IPS-20b (cell line): ENCODE measurements around the gene BAG2.

Source experiments
- H3K27ac ChIP-seq: one replicate; pipeline ENCODE4 v1.5.1; 2013; ENCODE audit warnings: low read length
- H3K27me3 ChIP-seq: 2 replicates; pipeline ENCODE4 v1.6.1; 2013; ENCODE audit warnings: mild to moderate bottlenecking, low read length, inconsistent platforms; ENCODE audit not compliant: insufficient read depth
- H3K36me3 ChIP-seq: 2 replicates; pipeline ENCODE4 v1.6.1; 2013; ENCODE audit warnings: low read depth, mild to moderate bottlenecking, inconsistent platforms, low read length, moderate library complexity; ENCODE audit not compliant: insufficient read depth
- H3K4me1 ChIP-seq: 2 replicates; pipeline ENCODE4 v1.6.1; 2013; ENCODE audit warnings: mild to moderate bottlenecking, control low read depth, inconsistent platforms, low read length, moderate library complexity; ENCODE audit not compliant: insufficient read depth
- H3K4me3 ChIP-seq: 2 replicates; pipeline ENCODE4 v1.5.1; 2013; ENCODE audit warnings: mild to moderate bottlenecking, low read length, inconsistent platforms
- H3K9ac ChIP-seq: 2 replicates; pipeline ENCODE4 v1.6.1; 2013; ENCODE audit warnings: low read depth, mild to moderate bottlenecking, inconsistent platforms, low read length, moderate library complexity
- H3K9me3 ChIP-seq: 2 replicates; pipeline ENCODE4 v1.6.1; 2013; ENCODE audit warnings: mild to moderate bottlenecking, low read depth, low read length, inconsistent platforms; ENCODE audit not compliant: insufficient read depth

Gene BAG2

GRCh38 chr6:57180596-57180995 is 8.5 kb downstream of the BAG2 start:
- H3K36me3 ChIP-seq = peaks cover 40% of the 10 kb centered on the region
- H3K4me3 ChIP-seq = no peak overlapping the region
- H3K4me1 ChIP-seq = no peaks in the 10 kb centered on the region
- H3K9ac ChIP-seq = no peak overlapping the region
- no peak overlapping the region for H3K27ac ChIP-seq
- H3K27me3 ChIP-seq = no peaks in the 10 kb centered on the region
- H3K9me3 ChIP-seq = no peaks in the 10 kb centered on the region

- H3K9ac ChIP-seq = no peak overlapping the region
- no peaks in the 10 kb centered on the region for H3K27me3 ChIP-seq
- no peaks in the 10 kb centered on the region for H3K4me1 ChIP-seq
- H3K27ac ChIP-seq = no peak overlapping the region
- H3K4me3 ChIP-seq = no peak overlapping the region
- peaks cover 44% of the 10 kb centered on the region for H3K36me3 ChIP-seq
- H3K9me3 ChIP-seq = no peaks in the 10 kb centered on the region
Observed at GRCh38 chr6:57182017-57182432, 9.9 kb downstream of the BAG2 start.

GRCh38 chr6:57183336-57183735 is 11.2 kb downstream of the BAG2 start:
- H3K36me3 ChIP-seq = peaks cover 55% of the 10 kb centered on the region
- H3K27ac ChIP-seq = no peak overlapping the region
- no peaks in the 10 kb centered on the region for H3K9me3 ChIP-seq
- H3K4me3 ChIP-seq = no peak overlapping the region
- no peaks in the 10 kb centered on the region for H3K4me1 ChIP-seq
- H3K9ac ChIP-seq = no peak overlapping the region
- no peaks in the 10 kb centered on the region for H3K27me3 ChIP-seq

- peaks cover 70% of the 10 kb centered on the region for H3K36me3 ChIP-seq
Observed at GRCh38 chr6:57190140-57190539, 18.0 kb downstream of the BAG2 start.

GRCh38 chr6:57193177-57193576 is 21.1 kb downstream of the BAG2 start:
- Histone ChIP-seq H3K36me3 (peaks cover 58% of the 10 kb centered on the region), H3K27ac (no peak overlapping the region), H3K4me3 (no peak overlapping the region), H3K4me1 (no peaks in the 10 kb centered on the region), H3K27me3 (no peaks in the 10 kb centered on the region), H3K9me3 (no peaks in the 10 kb centered on the region), H3K9ac (no peak overlapping the region)

More at GRCh38 chr6:57190140-57190539, 18.0 kb downstream of the BAG2 start:
- H3K9me3 ChIP-seq = no peaks in the 10 kb centered on the region
- no peak overlapping the region for H3K4me3 ChIP-seq
- H3K4me1 ChIP-seq = no peaks in the 10 kb centered on the region
- no peak overlapping the region for H3K9ac ChIP-seq
- no peak overlapping the region for H3K27ac ChIP-seq
- no peaks in the 10 kb centered on the region for H3K27me3 ChIP-seq

GRCh38 chr6:57195457-57195856 is 23.3 kb downstream of the BAG2 start:
- Histone ChIP-seq H3K27ac (no peak overlapping the region), H3K9me3 (no peaks in the 10 kb centered on the region)

GRCh38 chr6:57198926-57199636 is 27.0 kb downstream of the BAG2 start:
- Histone ChIP-seq H3K9me3 (no peaks in the 10 kb centered on the region), H3K27ac (peak overlapping the region; percentile 55)

More at GRCh38 chr6:57195457-57195856, 23.3 kb downstream of the BAG2 start:
- Histone ChIP-seq H3K4me1 (peaks cover 4% of the 10 kb centered on the region; the same call in 1 of the 2 replicates), H3K36me3 (peaks cover 38% of the 10 kb centered on the region), H3K27me3 (no peaks in the 10 kb centered on the region), H3K4me3 (no peak overlapping the region), H3K9ac (no peak overlapping the region)

GRCh38 chr6:57201718-57202117 is 29.6 kb downstream of the BAG2 start:
- H3K9ac ChIP-seq = no peak overlapping the region
- no peak overlapping the region for H3K27ac ChIP-seq
- no peaks in the 10 kb centered on the region for H3K27me3 ChIP-seq
- no peak overlapping the region for H3K4me3 ChIP-seq
- H3K4me1 ChIP-seq = peaks cover 4% of the 10 kb centered on the region
- H3K9me3 ChIP-seq = no peaks in the 10 kb centered on the region
- peaks cover 7% of the 10 kb centered on the region; the same call in 1 of the 2 replicates for H3K36me3 ChIP-seq

More at GRCh38 chr6:57198926-57199636, 27.0 kb downstream of the BAG2 start:
- peaks cover 6% of the 10 kb centered on the region; the same call in 1 of the 2 replicates for H3K36me3 ChIP-seq
- no peak overlapping the region for H3K9ac ChIP-seq
- H3K27me3 ChIP-seq = no peaks in the 10 kb centered on the region
- H3K4me1 ChIP-seq = peaks cover 4% of the 10 kb centered on the region; the same call in 1 of the 2 replicates
- no peak overlapping the region for H3K4me3 ChIP-seq

GRCh38 chr6:57205550-57206328 is 33.6 kb downstream of the BAG2 start:
- Histone ChIP-seq H3K9ac (no peak overlapping the region), H3K27me3 (no peaks in the 10 kb centered on the region), H3K27ac (no peak overlapping the region)

GRCh38 chr6:57207141-57207540 is 35.0 kb downstream of the BAG2 start:
- Histone ChIP-seq H3K9me3 (no peaks in the 10 kb centered on the region), H3K9ac (no peak overlapping the region), H3K4me3 (no peak overlapping the region), H3K27ac (no peak overlapping the region), H3K36me3 (0 out of 2 replicates have a peak, but pooled peaks cover 5% of the 10 kb centered on the region), H3K27me3 (no peaks in the 10 kb centered on the region), H3K4me1 (no peaks in the 10 kb centered on the region; the same call in 1 of the 2 replicates)

More at GRCh38 chr6:57205550-57206328, 33.6 kb downstream of the BAG2 start:
- H3K4me1 ChIP-seq = no peaks in the 10 kb centered on the region; the same call in 1 of the 2 replicates
- no peak overlapping the region for H3K4me3 ChIP-seq
- no peaks in the 10 kb centered on the region for H3K9me3 ChIP-seq
- 0 out of 2 replicates have a peak, but pooled peaks cover 5% of the 10 kb centered on the region for H3K36me3 ChIP-seq

GRCh38 chr6:57207872-57208271 is 35.7 kb downstream of the BAG2 start:
- Histone ChIP-seq H3K9ac (no peak overlapping the region), H3K27ac (no peak overlapping the region), H3K36me3 (0 out of 2 replicates have a peak, but pooled peaks cover 5% of the 10 kb centered on the region), H3K4me3 (no peak overlapping the region), H3K9me3 (no peaks in the 10 kb centered on the region), H3K4me1 (no peaks in the 10 kb centered on the region; the same call in 1 of the 2 replicates), H3K27me3 (no peaks in the 10 kb centered on the region)
